Measurements from ENCODE around the gene C4B.
"Not testable (repeated sequence)": the region's sequence is repeated elsewhere in the genome, so short reads cannot be mapped to it uniquely, and the experiment has no call there.

The C4B gene

GRCh38 chr6:31981744-31982143 lies 32.9 kb upstream of the C4B start, which contains the start of gene C4A:
Gene C4A (plus strand): TSS chr6:31982057. CDS start chr6:31982108, 51 bp downstream.
- not testable (repeated sequence) for DNase-seq

DNA sequence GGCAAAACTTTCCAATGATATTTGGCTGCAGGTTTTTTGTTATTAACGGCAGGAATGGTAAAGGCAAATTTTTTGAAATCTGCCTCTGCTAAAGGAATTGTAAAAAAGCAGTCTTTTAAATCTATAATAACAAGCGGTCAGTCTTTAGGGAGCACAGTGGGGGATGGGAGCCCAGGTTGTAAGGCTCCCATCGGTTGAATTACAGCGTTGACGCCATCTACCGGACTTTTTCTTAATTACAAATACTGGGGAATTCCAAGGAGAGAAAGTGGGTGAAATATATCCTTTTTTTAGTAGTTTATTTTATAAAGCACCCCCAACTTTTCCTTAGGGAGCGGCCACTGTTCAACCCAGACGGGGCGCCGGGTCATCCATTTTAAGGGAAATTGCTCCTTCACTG lies 25.2 kb upstream of the C4B start:
- not testable (repeated sequence) for DNase-seq

GRCh38 chr6:31994421-31994820 lies 20.2 kb upstream of the C4B start:
- DNase-seq: not testable (repeated sequence)

- DNase-seq: not testable (repeated sequence)
These were observed 18.2 kb upstream of the C4B start for GRCh38 chr6:31996385-31996784.

DNA sequence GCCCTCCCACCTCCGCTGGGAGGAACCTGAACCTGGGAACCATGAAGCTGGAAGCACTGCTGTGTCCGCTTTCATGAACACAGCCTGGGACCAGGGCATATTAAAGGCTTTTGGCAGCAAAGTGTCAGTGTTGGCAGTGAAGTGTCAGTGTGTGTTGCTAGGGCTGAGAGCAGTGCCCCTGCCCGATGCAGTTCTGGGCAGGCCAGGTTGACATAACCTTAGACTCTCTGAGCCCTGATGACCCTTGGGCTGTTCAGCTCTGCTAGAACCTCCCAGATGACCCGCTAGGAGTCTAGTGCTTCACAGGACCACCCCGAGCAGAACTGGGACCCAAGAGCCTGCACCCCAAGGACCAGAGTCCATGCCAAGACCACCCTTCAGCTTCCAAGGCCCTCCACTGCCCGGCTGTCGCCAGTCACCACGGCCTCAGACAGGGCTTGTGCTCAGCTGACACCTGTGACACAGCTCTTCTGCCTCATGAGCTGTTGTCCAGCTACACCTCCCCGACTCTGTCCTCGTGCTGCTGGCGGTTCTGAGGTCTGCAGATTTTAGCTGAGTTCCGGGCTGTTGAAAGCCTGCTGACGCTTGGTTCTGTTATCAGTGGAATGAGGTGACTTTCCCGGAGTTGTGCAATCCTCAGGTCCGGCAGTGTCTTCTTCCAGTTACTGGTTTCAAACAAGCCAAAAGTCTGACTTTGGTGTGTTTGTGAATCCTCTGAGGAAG lies 11.9 kb upstream of the C4B start:
- not testable (repeated sequence) for DNase-seq

DNA sequence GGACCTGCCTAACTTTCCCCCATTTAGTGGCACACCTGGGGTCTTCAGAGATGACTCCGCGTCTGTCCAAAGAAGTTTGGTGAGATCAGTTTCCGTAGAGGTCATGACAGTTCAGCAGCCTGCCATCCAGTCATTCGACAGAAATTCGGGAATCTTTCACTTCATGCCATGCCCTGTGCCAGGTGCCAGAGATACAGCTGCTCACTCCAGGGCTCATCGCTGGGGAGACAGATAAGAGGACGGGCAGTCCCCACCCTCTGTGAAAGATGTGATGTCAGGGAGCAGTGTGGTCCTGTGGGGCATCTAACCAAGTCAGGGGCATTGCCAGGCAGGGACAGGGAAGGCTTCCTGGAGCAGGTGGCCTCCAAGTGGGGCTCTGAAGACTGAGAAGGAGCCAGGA lies 11.3 kb upstream of the C4B start:
- DNase-seq: not testable (repeated sequence)

DNA sequence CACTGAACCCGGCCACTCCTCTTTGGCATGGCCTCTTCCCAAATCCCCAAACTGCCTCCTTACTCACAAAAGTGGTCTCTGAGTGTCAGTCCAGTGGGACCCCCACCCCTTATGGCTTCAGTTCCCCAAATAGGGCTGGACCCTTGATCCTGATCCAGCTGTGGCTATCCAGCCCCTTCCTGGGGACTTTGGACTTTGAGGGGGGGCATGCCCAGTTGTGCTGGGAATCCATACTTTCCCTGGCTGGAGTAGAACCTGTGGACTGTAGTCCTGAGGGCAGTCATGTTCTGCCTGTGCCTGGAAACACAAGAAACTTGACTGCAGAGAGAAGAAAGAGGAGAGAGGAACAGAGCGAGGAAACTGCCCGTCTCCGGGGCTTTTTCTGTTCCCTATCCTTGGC lies 10.2 kb upstream of the C4B start:
- DNase-seq: not testable (repeated sequence)

DNA sequence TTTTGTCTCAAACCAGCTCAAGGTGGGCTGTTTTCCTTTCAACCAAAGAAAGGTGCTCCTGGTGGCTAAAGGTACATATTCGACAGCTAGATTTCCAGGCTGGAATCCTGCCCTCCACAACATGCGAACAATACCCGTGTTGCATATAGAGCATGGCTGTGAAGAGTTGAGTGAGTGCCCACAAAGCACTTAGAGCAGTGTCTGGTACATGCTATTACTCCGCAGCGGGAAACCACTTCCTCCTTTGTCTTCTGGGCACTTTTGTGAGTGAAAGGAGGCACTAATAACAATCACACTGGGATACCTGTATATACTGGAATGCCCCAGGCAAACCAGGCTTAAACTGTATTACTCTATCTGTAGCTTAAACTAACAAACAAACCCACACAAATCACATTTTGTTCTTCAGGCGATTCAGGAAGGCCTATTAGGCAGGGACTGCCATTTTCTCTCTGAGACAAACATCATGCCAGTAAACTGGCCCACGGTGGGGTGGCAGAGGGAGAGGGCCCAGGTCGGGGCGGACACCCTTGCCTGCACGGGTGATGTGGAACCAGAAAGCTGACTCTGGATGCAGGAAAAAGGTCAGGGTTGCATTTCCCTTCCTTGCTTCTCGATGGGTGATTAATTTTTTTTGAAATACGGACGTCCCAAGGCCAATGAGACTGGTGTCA lies 9.6 kb upstream of the C4B start:
- DNase-seq: not testable (repeated sequence)

- not testable (repeated sequence) for DNase-seq
These were observed 9.1 kb upstream of the C4B start for GRCh38 chr6:32005538-32005880.

DNA sequence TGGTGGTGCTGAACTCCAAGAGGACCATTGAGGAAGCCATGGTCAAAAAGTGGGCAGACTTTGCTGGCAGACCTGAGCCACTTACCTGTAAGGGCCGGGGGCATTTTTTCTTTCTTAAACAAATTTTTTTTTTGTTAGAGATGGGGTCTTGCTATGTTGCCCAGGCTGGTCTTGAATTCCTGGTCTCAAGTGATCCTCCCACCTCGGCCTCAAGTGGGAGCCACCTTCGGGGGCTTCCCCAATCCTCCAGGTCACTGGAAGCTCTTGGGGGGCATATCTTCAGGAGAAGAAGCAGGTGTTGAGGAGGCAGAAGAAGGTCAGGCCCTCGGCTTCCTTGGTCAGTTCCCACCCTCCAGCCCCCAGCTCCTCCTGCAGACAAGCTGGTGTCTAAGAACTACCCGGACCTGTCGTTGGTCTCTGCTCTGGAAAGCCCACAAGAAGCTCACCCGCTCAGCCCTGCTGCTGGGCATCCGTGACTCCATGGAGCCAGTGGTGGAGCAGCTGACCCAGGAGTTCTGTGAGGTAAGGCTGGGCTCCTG lies 8.5 kb upstream of the C4B start:
- DNase-seq: not testable (repeated sequence)

GRCh38 chr6:32007086-32007485 lies 7.5 kb upstream of the C4B start:
- not testable (repeated sequence) for DNase-seq

GRCh38 chr6:32008037-32008436 lies 6.6 kb upstream of the C4B start:
- DNase-seq: not testable (repeated sequence)

- not testable (repeated sequence) for DNase-seq
These were observed 6.0 kb upstream of the C4B start for GRCh38 chr6:32008616-32009015.

DNA sequence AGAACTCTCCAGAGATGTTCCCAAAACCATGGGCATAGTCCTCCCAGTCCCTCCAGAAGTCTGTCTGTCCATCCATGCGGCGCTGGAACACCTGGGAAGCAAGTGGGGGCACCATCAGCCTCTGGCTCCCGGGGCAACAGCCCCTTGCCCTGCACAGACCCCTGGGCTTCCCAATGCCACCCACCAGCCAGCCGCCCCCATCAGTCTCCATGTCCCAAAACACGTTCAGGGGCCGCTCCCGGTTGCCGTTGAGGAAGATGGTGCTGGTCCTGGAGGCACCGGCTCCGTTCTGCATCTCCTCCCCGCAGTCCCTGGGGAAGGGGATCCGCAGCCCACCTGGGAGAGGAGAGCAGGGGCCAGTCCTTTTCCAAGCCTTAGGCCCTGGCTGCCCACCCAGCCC lies 5.1 kb upstream of the C4B start:
- not testable (repeated sequence) for DNase-seq

GRCh38 chr6:32010856-32011530 lies 3.6 kb upstream of the C4B start:
- DNase-seq: not testable (repeated sequence)

DNA sequence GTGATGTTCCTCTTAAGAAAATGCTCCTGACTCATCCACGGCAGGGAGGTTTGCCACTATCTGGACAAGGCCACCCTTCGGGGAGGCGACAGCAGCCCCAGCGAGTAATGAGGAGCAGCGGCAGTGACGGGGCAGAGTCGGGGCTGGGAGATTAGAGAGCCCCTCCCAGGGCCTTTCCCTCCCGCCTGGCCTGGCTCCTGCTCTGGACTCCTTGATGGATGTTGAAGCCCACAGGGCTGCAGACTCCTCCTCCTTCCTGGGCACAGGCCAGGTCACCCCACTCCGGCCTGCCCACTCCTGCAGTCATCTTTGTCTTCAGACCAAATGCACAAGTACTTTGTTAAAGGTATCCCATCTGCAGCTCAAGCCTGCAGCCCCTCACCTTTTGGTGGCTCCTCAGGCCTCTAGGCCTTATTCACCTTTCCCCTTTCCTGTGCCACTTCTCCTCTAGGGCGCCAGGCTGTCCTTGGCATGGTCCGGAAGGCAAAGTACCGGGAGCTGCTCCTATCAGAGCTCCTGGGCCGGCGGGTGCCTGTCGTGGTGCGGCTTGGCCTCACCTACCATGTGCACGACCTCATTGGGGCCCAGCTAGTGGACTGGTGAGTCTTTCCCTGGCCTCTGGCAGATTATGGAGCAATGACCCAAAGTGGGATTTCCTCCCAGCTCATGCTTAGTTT lies 1.5 kb upstream of the C4B start:
- not testable (repeated sequence) for DNase-seq

DNA sequence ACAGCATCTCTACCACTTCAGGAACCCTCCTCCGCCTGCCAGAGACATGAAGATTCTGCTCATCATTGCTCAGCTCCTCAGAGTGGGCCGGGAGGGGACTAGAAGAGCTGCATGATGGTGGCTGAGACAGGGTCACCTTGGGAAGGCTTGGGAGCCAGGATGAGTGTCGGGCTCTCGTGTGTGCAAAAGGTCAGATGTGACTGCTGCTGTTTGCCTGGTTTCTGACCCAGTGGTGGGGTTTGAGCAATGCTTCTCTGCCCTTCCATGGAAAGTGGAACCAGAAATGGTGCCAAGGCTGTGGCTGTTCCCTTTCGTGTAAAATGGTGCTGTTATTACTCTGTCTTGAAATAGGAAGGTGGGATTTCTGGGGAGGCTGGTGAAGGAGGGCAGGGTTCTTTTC lies 857 bp upstream of the C4B start:
- DNase-seq: not testable (repeated sequence)

DNA sequence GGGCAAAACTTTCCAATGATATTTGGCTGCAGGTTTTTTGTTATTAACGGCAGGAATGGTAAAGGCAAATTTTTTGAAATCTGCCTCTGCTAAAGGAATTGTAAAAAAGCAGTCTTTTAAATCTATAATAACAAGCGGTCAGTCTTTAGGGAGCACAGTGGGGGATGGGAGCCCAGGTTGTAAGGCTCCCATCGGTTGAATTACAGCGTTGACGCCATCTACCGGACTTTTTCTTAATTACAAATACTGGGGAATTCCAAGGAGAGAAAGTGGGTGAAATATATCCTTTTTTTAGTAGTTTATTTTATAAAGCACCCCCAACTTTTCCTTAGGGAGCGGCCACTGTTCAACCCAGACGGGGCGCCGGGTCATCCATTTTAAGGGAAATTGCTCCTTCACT lies 7.5 kb downstream of the C4B start:
- DNase-seq: not testable (repeated sequence)

GRCh38 chr6:32028631-32029030 lies 14.0 kb downstream of the C4B start:
- not testable (repeated sequence) for DNase-seq

- not testable (repeated sequence) for DNase-seq
These were observed 15.0 kb downstream of the C4B start for GRCh38 chr6:32029553-32029952.

DNA sequence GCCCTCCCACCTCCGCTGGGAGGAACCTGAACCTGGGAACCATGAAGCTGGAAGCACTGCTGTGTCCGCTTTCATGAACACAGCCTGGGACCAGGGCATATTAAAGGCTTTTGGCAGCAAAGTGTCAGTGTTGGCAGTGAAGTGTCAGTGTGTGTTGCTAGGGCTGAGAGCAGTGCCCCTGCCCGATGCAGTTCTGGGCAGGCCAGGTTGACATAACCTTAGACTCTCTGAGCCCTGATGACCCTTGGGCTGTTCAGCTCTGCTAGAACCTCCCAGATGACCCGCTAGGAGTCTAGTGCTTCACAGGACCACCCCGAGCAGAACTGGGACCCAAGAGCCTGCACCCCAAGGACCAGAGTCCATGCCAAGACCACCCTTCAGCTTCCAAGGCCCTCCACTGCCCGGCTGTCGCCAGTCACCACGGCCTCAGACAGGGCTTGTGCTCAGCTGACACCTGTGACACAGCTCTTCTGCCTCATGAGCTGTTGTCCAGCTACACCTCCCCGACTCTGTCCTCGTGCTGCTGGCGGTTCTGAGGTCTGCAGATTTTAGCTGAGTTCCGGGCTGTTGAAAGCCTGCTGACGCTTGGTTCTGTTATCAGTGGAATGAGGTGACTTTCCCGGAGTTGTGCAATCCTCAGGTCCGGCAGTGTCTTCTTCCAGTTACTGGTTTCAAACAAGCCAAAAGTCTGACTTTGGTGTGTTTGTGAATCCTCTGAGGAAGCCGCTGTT lies 20.9 kb downstream of the C4B start:
- DNase-seq: not testable (repeated sequence)

GRCh38 chr6:32037136-32037535 lies 22.5 kb downstream of the C4B start:
- DNase-seq: not testable (repeated sequence)

Measured in 8988T (cell line).